ENCODE measurements around the gene KLF13. TPM values are rescaled to one million over a fixed set of nuclear protein-coding genes. Genes with fewer than 3 reads are reported as not detected.
A peak's percentile ranks its signal among the peaks of the same experiment; 100 is the strongest.

The KLF13 gene
- total and polyA plus RNA-seq, 7 donors, result 18.7 to 71.9 (median 25.0) TPM

DNA sequence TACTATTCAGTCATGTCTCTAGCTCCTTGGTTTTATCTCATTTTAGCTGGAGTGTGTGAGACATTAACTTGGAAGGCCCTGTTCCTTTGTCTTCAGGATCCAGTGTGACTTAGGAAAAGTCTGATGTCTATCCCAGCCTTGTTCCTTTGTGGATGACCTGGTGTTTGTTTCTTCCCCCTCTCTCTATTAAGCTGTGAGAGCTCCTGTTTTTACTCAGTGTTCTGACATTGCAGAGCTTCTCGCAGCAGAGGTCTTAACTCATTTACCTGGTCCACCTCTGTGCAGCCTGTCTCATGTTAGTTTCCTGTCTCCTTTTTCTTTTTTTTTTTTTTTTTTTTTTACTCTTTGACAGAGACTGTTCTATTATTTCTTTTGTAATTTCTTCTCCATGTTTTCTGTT, 43.1 kb downstream of the KLF13 start:
- Histone ChIP-seq H3K9me3 (no peaks in the 10 kb centered on the region), H3K27me3 (no peaks in the 10 kb centered on the region), H3K4me1 (peaks cover 0 to 72% (median 48%) of the 10 kb centered on the region in 4 donors), H3K4me3 (no peak overlapping the region), H3K27ac (peak overlapping the region in 2 of 4 donors; percentile 33 to 92), H3K36me3 (peaks cover 0 to 24% (median 0%) of the 10 kb centered on the region in 4 donors)
- intact Hi-C loops (cut with DNase I), result loop anchor here (5.0 kb wide), 1 partner anchor 68 kb away; no protein-coding TSS in a partner anchor
- WGBS, 2 donors, result 82 to 91% methylated on average over 1 of the region's 1 CpG
- no peak for DNase-seq
- no peak for TF ChIP-seq POLR2A (IDR thresholded peaks at IDR 0.05)
- TF ChIP-seq EP300 (IDR thresholded peaks at IDR 0.05), result no peak
- TF ChIP-seq, protein P1, sequence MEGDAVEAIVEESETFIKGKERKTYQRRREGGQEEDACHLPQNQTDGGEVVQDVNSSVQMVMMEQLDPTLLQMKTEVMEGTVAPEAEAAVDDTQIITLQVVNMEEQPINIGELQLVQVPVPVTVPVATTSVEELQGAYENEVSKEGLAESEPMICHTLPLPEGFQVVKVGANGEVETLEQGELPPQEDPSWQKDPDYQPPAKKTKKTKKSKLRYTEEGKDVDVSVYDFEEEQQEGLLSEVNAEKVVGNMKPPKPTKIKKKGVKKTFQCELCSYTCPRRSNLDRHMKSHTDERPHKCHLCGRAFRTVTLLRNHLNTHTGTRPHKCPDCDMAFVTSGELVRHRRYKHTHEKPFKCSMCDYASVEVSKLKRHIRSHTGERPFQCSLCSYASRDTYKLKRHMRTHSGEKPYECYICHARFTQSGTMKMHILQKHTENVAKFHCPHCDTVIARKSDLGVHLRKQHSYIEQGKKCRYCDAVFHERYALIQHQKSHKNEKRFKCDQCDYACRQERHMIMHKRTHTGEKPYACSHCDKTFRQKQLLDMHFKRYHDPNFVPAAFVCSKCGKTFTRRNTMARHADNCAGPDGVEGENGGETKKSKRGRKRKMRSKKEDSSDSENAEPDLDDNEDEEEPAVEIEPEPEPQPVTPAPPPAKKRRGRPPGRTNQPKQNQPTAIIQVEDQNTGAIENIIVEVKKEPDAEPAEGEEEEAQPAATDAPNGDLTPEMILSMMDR (IDR thresholded peaks at IDR 0.05), result no peak
- TF ChIP-seq POLR2AphosphoS5 (IDR thresholded peaks at IDR 0.05), result no peak

DNA sequence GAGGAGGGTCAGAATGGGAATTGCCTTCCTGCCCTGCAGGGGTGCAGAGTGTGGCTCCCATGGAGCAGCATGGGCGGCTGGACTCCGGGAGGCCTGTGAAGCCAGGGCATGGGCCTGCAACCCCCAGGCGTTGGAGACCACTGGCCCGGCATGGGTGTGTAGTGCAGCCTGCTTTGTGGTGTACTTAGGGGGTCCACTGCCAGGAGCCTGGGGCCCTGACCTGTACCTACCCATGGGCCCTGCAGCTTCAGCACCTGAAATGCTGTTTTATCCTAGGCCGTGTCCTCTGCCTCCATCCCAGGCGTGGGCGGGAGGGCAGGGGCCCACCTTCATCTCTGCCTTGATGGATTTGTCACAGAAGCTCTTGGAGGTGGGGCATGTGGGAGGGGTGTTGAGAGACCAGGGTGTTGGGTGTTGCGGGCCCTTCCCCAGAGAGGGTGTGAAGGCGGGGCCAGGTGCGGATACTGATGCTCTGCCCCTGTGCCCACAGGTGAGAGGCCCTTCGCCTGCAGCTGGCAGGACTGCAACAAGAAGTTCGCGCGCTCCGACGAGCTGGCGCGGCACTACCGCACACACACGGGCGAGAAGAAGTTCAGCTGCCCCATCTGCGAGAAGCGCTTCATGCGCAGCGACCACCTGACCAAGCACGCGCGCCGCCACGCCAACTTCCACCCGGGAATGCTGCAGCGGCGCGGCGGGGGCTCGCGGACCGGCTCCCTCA, 45.0 kb downstream of the KLF13 start:
- H3K36me3 ChIP-seq, result peaks cover 0 to 24% (median 0%) of the 10 kb centered on the region in 4 donors
- no peak overlapping the region for H3K4me3 ChIP-seq
- TF ChIP-seq POLR2A (IDR thresholded peaks at IDR 0.05) (no peak), EP300 (IDR thresholded peaks at IDR 0.05) (no peak), POLR2AphosphoS5 (IDR thresholded peaks at IDR 0.05) (no peak)
- TF ChIP-seq, protein P1 (IDR thresholded peaks at IDR 0.05), result no peak
- intact Hi-C loops (cut with DNase I), result no loop called here
- WGBS, 2 donors, result 96 to 97% methylated on average over 38 of the region's 38 CpGs
- H3K27me3 ChIP-seq, result no peaks in the 10 kb centered on the region
- DNase-seq, result no peak
- no peaks in the 10 kb centered on the region for H3K9me3 ChIP-seq
- peaks cover 0 to 54% (median 29%) of the 10 kb centered on the region in 4 donors for H3K4me1 ChIP-seq
- peak overlapping the region; percentile 47 to 64 (median 56) for H3K27ac ChIP-seq

DNA sequence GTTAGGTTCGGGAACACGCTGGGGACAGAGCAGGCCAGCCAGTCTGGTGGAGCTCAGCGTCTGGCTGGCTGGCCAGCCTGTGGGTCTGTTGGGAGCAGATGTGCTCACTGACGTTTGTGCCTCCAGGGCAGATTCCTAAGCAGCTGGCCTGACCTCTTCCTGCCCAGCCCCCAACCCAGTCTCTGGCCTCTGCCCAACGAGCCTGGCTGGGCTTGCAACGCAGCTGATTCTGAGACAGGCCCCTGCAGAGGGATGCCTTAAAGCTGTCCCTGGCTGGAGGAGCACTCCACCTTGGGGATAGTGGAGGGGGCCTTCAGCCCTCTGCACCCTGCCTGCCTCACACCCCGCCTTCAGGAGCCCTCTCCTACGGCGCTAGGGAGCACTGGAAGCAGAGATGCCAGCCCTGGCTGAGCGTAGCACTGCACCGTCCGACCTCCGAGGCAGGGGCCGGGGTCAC, 46.0 kb downstream of the KLF13 start:
- H3K36me3 ChIP-seq, result peaks cover 0 to 24% (median 0%) of the 10 kb centered on the region in 4 donors

DNA sequence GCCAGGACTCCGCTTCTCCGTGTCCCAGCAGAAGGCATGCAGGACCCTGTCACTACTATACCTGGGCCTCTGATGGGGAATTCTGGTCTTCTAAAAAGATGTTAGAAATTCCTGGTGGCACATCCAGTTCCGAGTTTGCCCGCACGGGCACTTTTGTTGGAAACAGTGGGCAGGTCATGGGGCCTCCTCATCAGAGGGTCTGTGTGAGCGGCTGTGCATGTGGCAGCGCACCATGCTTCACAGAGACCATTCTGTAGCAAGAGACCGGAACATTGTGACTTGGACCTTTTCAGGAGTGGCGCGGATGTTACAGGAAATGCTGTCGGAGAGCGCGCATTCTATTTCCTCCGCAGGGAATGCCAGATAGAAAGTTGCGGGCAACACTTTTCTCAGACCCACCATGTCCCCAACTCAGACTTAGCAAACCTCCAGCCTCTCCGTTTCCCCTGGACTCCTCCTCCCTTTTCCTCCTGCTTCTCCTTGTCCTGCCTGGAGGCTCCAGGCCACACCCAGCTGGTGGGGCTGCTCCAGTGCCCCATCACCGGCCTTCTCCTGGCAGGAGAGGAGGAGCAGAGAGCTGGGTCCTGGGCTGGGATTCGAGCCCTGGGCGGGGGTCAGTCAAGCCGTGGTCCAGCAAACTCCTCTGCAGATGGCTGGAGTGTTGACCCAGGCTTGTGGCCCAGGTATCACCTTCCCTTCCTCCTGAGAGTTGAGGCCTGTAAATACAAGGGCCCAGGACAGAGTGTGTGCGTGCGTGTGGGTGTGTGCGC, 46.6 kb downstream of the KLF13 start:
- Histone ChIP-seq H3K36me3 (peaks cover 0 to 24% (median 0%) of the 10 kb centered on the region in 4 donors), H3K9me3 (no peaks in the 10 kb centered on the region), H3K4me3 (no peak overlapping the region), H3K27ac (peak overlapping the region; percentile 32 to 64 (median 54)), H3K27me3 (no peaks in the 10 kb centered on the region), H3K4me1 (peaks cover 0 to 41% (median 19%) of the 10 kb centered on the region in 4 donors)
- DNase-seq, result peak; percentile 59
- no peak for TF ChIP-seq POLR2A (IDR thresholded peaks at IDR 0.05)
- no peak for TF ChIP-seq EP300 (IDR thresholded peaks at IDR 0.05)
- TF ChIP-seq POLR2AphosphoS5 (IDR thresholded peaks at IDR 0.05), result no peak
- TF ChIP-seq, protein P1 (IDR thresholded peaks at IDR 0.05), result no peak
- 86 to 90% methylated on average over 23 of the region's 23 CpGs for WGBS, 2 donors
- intact Hi-C loops (cut with DNase I), result no loop called here

More for the DNA sequence above, 46.0 kb downstream of the KLF13 start:
- WGBS, 2 donors, result 79 to 81% methylated on average over 14 of the region's 14 CpGs
- Histone ChIP-seq H3K4me1 (peaks cover 0 to 44% (median 20%) of the 10 kb centered on the region in 4 donors), H3K4me3 (no peak overlapping the region), H3K27me3 (no peaks in the 10 kb centered on the region), H3K27ac (peak overlapping the region; percentile 47 to 64 (median 54)), H3K9me3 (no peaks in the 10 kb centered on the region)
- peak; percentile 90 for DNase-seq
- intact Hi-C loops (cut with DNase I), result no loop called here
- TF ChIP-seq, protein P1 (IDR thresholded peaks at IDR 0.05), result no peak
- TF ChIP-seq EP300 (IDR thresholded peaks at IDR 0.05) (peak in 1 of 4 donors; percentile 23), POLR2AphosphoS5 (IDR thresholded peaks at IDR 0.05) (peak; percentile 5 to 64 (median 48))

All from sigmoid colon (tissue), 7 donors.